ENCODE data around the gene DLD.
"Not testable (repeated sequence)": the region's sequence is repeated elsewhere in the genome, so short reads cannot be mapped to it uniquely, and the experiment has no call there.

The DLD gene

GRCh38 chr7:107877731-107878382 is 13.1 kb upstream of the DLD start:
- FAIRE-seq (no peak), DNase-seq (ENCODE audit: insufficient read length) (no peak)
- no peak for TF ChIP-seq TAF1 (IDR thresholded peaks at IDR 0.05; ENCODE audit: borderline replicate concordance, low read depth, low read length)
- no peak for TF ChIP-seq POLR2A (IDR thresholded peaks at IDR 0.05; ENCODE audit: low read depth, low read length)
- TF ChIP-seq POLR2AphosphoS5 (IDR thresholded peaks at IDR 0.05; ENCODE audit: low read depth, low read length), result no peak

GRCh38 chr7:107878636-107879035 is 12.3 kb upstream of the DLD start:
- no peak for DNase-seq (ENCODE audit: insufficient read length)
- FAIRE-seq, result no peak
- no peak for TF ChIP-seq POLR2AphosphoS5 (IDR thresholded peaks at IDR 0.05; ENCODE audit: low read depth, low read length)
- no peak for TF ChIP-seq POLR2A (IDR thresholded peaks at IDR 0.05; ENCODE audit: low read depth, low read length)
- TF ChIP-seq TAF1 (IDR thresholded peaks at IDR 0.05; ENCODE audit: borderline replicate concordance, low read depth, low read length), result no peak

GRCh38 chr7:107879400-107880035 is 11.5 kb upstream of the DLD start:
- FAIRE-seq, result peak; percentile 78
- no peak for DNase-seq (ENCODE audit: insufficient read length)
- TF ChIP-seq TAF1 (IDR thresholded peaks at IDR 0.05; ENCODE audit: borderline replicate concordance, low read depth, low read length) (no peak), POLR2AphosphoS5 (IDR thresholded peaks at IDR 0.05; ENCODE audit: low read depth, low read length) (no peak), POLR2A (IDR thresholded peaks at IDR 0.05; ENCODE audit: low read depth, low read length) (no peak)

GRCh38 chr7:107882766-107883165 is 8.2 kb upstream of the DLD start:
- FAIRE-seq, result no peak
- DNase-seq (ENCODE audit: insufficient read length), result no peak
- TF ChIP-seq POLR2AphosphoS5 (IDR thresholded peaks at IDR 0.05; ENCODE audit: low read depth, low read length), result no peak

GRCh38 chr7:107884066-107884818 is 6.7 kb upstream of the DLD start:
- FAIRE-seq (no peak), DNase-seq (ENCODE audit: insufficient read length) (no peak)
- TF ChIP-seq POLR2A (IDR thresholded peaks at IDR 0.05; ENCODE audit: low read depth, low read length) (no peak), POLR2AphosphoS5 (IDR thresholded peaks at IDR 0.05; ENCODE audit: low read depth, low read length) (no peak), TAF1 (IDR thresholded peaks at IDR 0.05; ENCODE audit: borderline replicate concordance, low read depth, low read length) (no peak)

- not testable (repeated sequence) for FAIRE-seq; DNase-seq (ENCODE audit: insufficient read length)
Observed at GRCh38 chr7:107887827-107888226, 3.2 kb upstream of the DLD start.

GRCh38 chr7:107889992-107890391 is 991 bp upstream of the DLD start:
- no peak for FAIRE-seq
- no peak for DNase-seq (ENCODE audit: insufficient read length)

GRCh38 chr7:107890493-107890961 is 456 bp upstream of the DLD start:
- no peak for TF ChIP-seq TAF1 (IDR thresholded peaks at IDR 0.05; ENCODE audit: borderline replicate concordance, low read depth, low read length)
- no peak for TF ChIP-seq POLR2AphosphoS5 (IDR thresholded peaks at IDR 0.05; ENCODE audit: low read depth, low read length)
- TF ChIP-seq POLR2A (IDR thresholded peaks at IDR 0.05; ENCODE audit: low read depth, low read length), result no peak
- DNase-seq (ENCODE audit: insufficient read length) (no peak), FAIRE-seq (peak; percentile 5)

More at GRCh38 chr7:107889992-107890391, 991 bp upstream of the DLD start:
- no peak for TF ChIP-seq TAF1 (IDR thresholded peaks at IDR 0.05; ENCODE audit: borderline replicate concordance, low read depth, low read length)
- TF ChIP-seq POLR2A (IDR thresholded peaks at IDR 0.05; ENCODE audit: low read depth, low read length), result no peak
- no peak for TF ChIP-seq POLR2AphosphoS5 (IDR thresholded peaks at IDR 0.05; ENCODE audit: low read depth, low read length)

- DNase-seq (ENCODE audit: insufficient read length) (no peak), FAIRE-seq (peak; percentile 14)
- no peak for TF ChIP-seq TAF1 (IDR thresholded peaks at IDR 0.05; ENCODE audit: borderline replicate concordance, low read depth, low read length)
- no peak for TF ChIP-seq POLR2A (IDR thresholded peaks at IDR 0.05; ENCODE audit: low read depth, low read length)
- no peak for TF ChIP-seq POLR2AphosphoS5 (IDR thresholded peaks at IDR 0.05; ENCODE audit: low read depth, low read length)
Observed at GRCh38 chr7:107891636-107892366, 818 bp downstream of the DLD start.

GRCh38 chr7:107892367-107892741 is 1.4 kb downstream of the DLD start:
- not testable (repeated sequence) for DNase-seq (ENCODE audit: insufficient read length); FAIRE-seq

- no peak for DNase-seq (ENCODE audit: insufficient read length)
- TF ChIP-seq POLR2AphosphoS5 (IDR thresholded peaks at IDR 0.05; ENCODE audit: low read depth, low read length) (no peak), TAF1 (IDR thresholded peaks at IDR 0.05; ENCODE audit: borderline replicate concordance, low read depth, low read length) (no peak), POLR2A (IDR thresholded peaks at IDR 0.05; ENCODE audit: low read depth, low read length) (no peak)
Observed at GRCh38 chr7:107898997-107899594, 8.1 kb downstream of the DLD start.

More at GRCh38 chr7:107898997-107899594, 8.1 kb downstream of the DLD start:
- peak; percentile 5 for FAIRE-seq

Measured in GM12892 (cell line).